Measurements from ENCODE around the gene ERMARD.

- TF ChIP-seq CTCF (IDR thresholded peaks at IDR 0.05) (no peak), POLR2A (IDR thresholded peaks at IDR 0.05) (no peak)
Observed at GRCh38 chr6:169726963-169727362, 24.5 kb upstream of the ERMARD start.

All from right lobe of liver (tissue), 4 donors.